Lung (tissue), 12 donors: Measurements from ENCODE around the gene DPCD. TPM values are rescaled to one million over a fixed set of nuclear protein-coding genes. Genes with fewer than 3 reads are reported as not detected.

Experiments
- ATAC-seq: fragments of 200-7000 bp; cut with Tn5 transposase; one replicate; pipeline ENCODE4 v1.9.1; 2020; ENCODE audit warnings: moderate number of reproducible peaks; ENCODE audit not compliant: insufficient read depth, low FRiP score
- DNase-seq, 3 donors: peaks; one replicate each; pipeline ENCODE4 v3.0.0-alpha.2; 2013 to 2017
- H3K27ac ChIP-seq, 2 donors: one replicate each; pipeline ENCODE4 v1.5.1; 2013; ENCODE audit warnings: mild to moderate bottlenecking in 2 of 2, moderate library complexity in 2 of 2, control low read depth in 1 of 2, inconsistent platforms in 1 of 2, low read depth in 1 of 2, low read length in 1 of 2
- H3K27me3 ChIP-seq, 3 donors: one replicate each; pipeline ENCODE4 v1.5.1; 2013; ENCODE audit warnings: low read length in 2 of 3; ENCODE audit not compliant: control insufficient read depth in 3 of 3, insufficient read depth in 3 of 3
- H3K36me3 ChIP-seq, 4 donors: one replicate each; pipeline ENCODE4 v1.5.1; 2013; ENCODE audit warnings: low read length in 4 of 4, mild to moderate bottlenecking in 1 of 4, moderate library complexity in 1 of 4; ENCODE audit not compliant: control insufficient read depth in 4 of 4, insufficient read depth in 4 of 4
- H3K4me1 ChIP-seq, 5 donors: one replicate each; pipeline ENCODE4 v1.5.1; 2013; ENCODE audit warnings: low read length in 5 of 5, mild to moderate bottlenecking in 2 of 5, moderate library complexity in 1 of 5; ENCODE audit not compliant: control insufficient read depth in 5 of 5, insufficient read depth in 5 of 5
- H3K4me3 ChIP-seq: one replicate; pipeline ENCODE4 v1.5.1; 2013; ENCODE audit warnings: mild to moderate bottlenecking, control low read depth, moderate library complexity
- H3K9ac ChIP-seq, 2 donors: one replicate each; pipeline ENCODE4 v1.5.1; 2013; ENCODE audit warnings: low read length in 2 of 2, control low read depth in 1 of 2; ENCODE audit not compliant: insufficient read depth in 1 of 2
- H3K9me3 ChIP-seq, 4 donors: one replicate each; pipeline ENCODE4 v1.5.1; 2013; ENCODE audit warnings: low read length in 3 of 4, mild to moderate bottlenecking in 1 of 4, moderate library complexity in 1 of 4; ENCODE audit not compliant: control insufficient read depth in 4 of 4, insufficient read depth in 3 of 4
- CTCF ChIP-seq: IDR thresholded peaks from 2 replicates; pipeline ENCODE4 v1.5.1; 2012; ENCODE audit warnings: mild to moderate bottlenecking; ENCODE audit errors: control extremely low read depth, extremely low read depth
- WGBS, 2 donors: extraction: QIAGEN DNeasy Blood & Tissue Kit; methylation state at CpG; one replicate each; pipeline ENCODE4 v1.1.7; 2013; 5-methylcytosine and 5-hydroxymethylcytosine counted together
- polyA plus RNA-seq, 2 donors: library from polyadenylated mRNA; stranded (reverse); fragments of 200-250 nt; gene quantifications; one replicate each; pipeline ENCODE4 v1.2.1, GENCODE V29; 2013
- total RNA-seq, 2 donors: library from RNA; depleted of rRNA in 1 of 2; stranded (reverse); fragments of >200 nt in 1 of 2; gene quantifications; one replicate each; pipeline ENCODE4 v1.2.1, GENCODE V29; 2014 to 2021
- donor health status: control.
- donor health status: control.
- donor health status: Bipolar disorder and iron deficiency.
- donor health status: healthy.
- donor health status: DM: yes; HTN: yes; CAD: no.

The DPCD gene
- total and polyA plus RNA-seq, 4 donors = 24.1 to 31.8 (median 25.9) TPM

- Histone ChIP-seq H3K27me3 (peaks cover 0 to 18% (median 4%) of the 10 kb centered on the region in 3 donors), H3K36me3 (no peaks in the 10 kb centered on the region), H3K9ac (no peak overlapping the region), H3K27ac (no peak overlapping the region), H3K4me3 (no peak overlapping the region), H3K9me3 (no peaks in the 10 kb centered on the region), H3K4me1 (peaks cover 0 to 1% (median 0%) of the 10 kb centered on the region in 5 donors)
- ATAC-seq (no peak), DNase-seq (no peak)
- 78 to 84% methylated on average over 15 of the region's 15 CpGs for WGBS, 2 donors
- TF ChIP-seq CTCF = no peak
These were observed 26.8 kb upstream of the DPCD start for GRCh38 chr10:101561068-101561915.

- H3K27me3 ChIP-seq = peaks cover 0 to 25% (median 10%) of the 10 kb centered on the region in 3 donors
- H3K4me3 ChIP-seq = no peak overlapping the region
- TF ChIP-seq CTCF = no peak
- H3K36me3 ChIP-seq = no peaks in the 10 kb centered on the region
- ATAC-seq (no peak), DNase-seq (no peak)
- WGBS, 2 donors = 81 to 86% methylated on average over 5 of the region's 5 CpGs
- H3K27ac ChIP-seq = no peak overlapping the region
- peaks cover 0 to 2% (median 0%) of the 10 kb centered on the region in 4 donors for H3K9me3 ChIP-seq
- peaks cover 0 to 7% (median 0%) of the 10 kb centered on the region in 5 donors for H3K4me1 ChIP-seq
- no peak overlapping the region for H3K9ac ChIP-seq
These were observed 25.9 kb upstream of the DPCD start for GRCh38 chr10:101562231-101562630.

- H3K27ac ChIP-seq = no peak overlapping the region
- no peak for TF ChIP-seq CTCF
- peaks cover 0 to 2% (median 0%) of the 10 kb centered on the region in 4 donors for H3K9me3 ChIP-seq
- no peak overlapping the region for H3K9ac ChIP-seq
- ATAC-seq (no peak), DNase-seq (peak in 1 of 3 donors; percentile 17)
- 70% methylated on average over 3 of the region's 3 CpGs for WGBS, 2 donors
- H3K4me1 ChIP-seq = peaks cover 0 to 7% (median 0%) of the 10 kb centered on the region in 5 donors
- H3K36me3 ChIP-seq = no peaks in the 10 kb centered on the region
- peaks cover 0 to 29% (median 15%) of the 10 kb centered on the region in 3 donors for H3K27me3 ChIP-seq
- no peak overlapping the region for H3K4me3 ChIP-seq
These were observed 25.1 kb upstream of the DPCD start for GRCh38 chr10:101563007-101563406.
